ENCODE data around the gene AMBN.
"Not testable (repeated sequence)": the region's sequence is repeated elsewhere in the genome, so short reads cannot be mapped to it uniquely, and the experiment has no call there.

Gene AMBN

GRCh38 chr4:70629469-70630090, 37.5 kb downstream of the AMBN start:
- no peaks in the 10 kb centered on the region for H3K36me3 Mint-ChIP-seq
- no peak overlapping the region for H3K4me3 Mint-ChIP-seq
- ATAC-seq: peak; percentile 86
- no peaks in the 10 kb centered on the region for H3K4me1 Mint-ChIP-seq
- DNase-seq (ENCODE audit: low spot score in 2 of 2): no peak
- no peak overlapping the region for H3K27ac Mint-ChIP-seq
- H3K9me3 Mint-ChIP-seq: no peaks in the 10 kb centered on the region

GRCh38 chr4:70630162-70630561, 38.1 kb downstream of the AMBN start:
- H3K4me3 Mint-ChIP-seq: no peak overlapping the region
- H3K4me1 Mint-ChIP-seq: no peaks in the 10 kb centered on the region
- H3K27ac Mint-ChIP-seq: no peak overlapping the region
- ATAC-seq (no peak), DNase-seq (ENCODE audit: low spot score in 2 of 2) (no peak)
- no peaks in the 10 kb centered on the region for H3K36me3 Mint-ChIP-seq
- H3K9me3 Mint-ChIP-seq: no peaks in the 10 kb centered on the region

GRCh38 chr4:70632028-70632427, 40.0 kb downstream of the AMBN start:
- H3K27ac Mint-ChIP-seq: no peak overlapping the region
- no peaks in the 10 kb centered on the region for H3K9me3 Mint-ChIP-seq
- no peak for ATAC-seq
- no peak for DNase-seq (ENCODE audit: low spot score in 2 of 2)
- no peaks in the 10 kb centered on the region for H3K4me1 Mint-ChIP-seq
- H3K4me3 Mint-ChIP-seq: no peak overlapping the region
- H3K36me3 Mint-ChIP-seq: no peaks in the 10 kb centered on the region

- no peaks in the 10 kb centered on the region for H3K4me1 Mint-ChIP-seq
- H3K27ac Mint-ChIP-seq: no peak overlapping the region
- ATAC-seq (no peak), DNase-seq (ENCODE audit: low spot score in 2 of 2) (no peak)
- no peak overlapping the region for H3K4me3 Mint-ChIP-seq
- H3K9me3 Mint-ChIP-seq: no peaks in the 10 kb centered on the region
- no peaks in the 10 kb centered on the region for H3K36me3 Mint-ChIP-seq
Observed at GRCh38 chr4:70634482-70634881, 42.4 kb downstream of the AMBN start.

GRCh38 chr4:70637239-70637913, 45.3 kb downstream of the AMBN start:
- no peak overlapping the region for H3K27ac Mint-ChIP-seq
- peaks cover 6% of the 10 kb centered on the region for H3K4me1 Mint-ChIP-seq
- ATAC-seq: no peak
- no peak overlapping the region for H3K4me3 Mint-ChIP-seq
- H3K36me3 Mint-ChIP-seq: peaks cover 7% of the 10 kb centered on the region
- DNase-seq (ENCODE audit: low spot score in 2 of 2): no peak
- no peaks in the 10 kb centered on the region for H3K9me3 Mint-ChIP-seq

- Mint-ChIP-seq H3K36me3 (peaks cover 7% of the 10 kb centered on the region), H3K4me1 (peaks cover 6% of the 10 kb centered on the region), H3K27ac (no peak overlapping the region), H3K9me3 (no peaks in the 10 kb centered on the region), H3K4me3 (no peak overlapping the region)
- ATAC-seq (peak; percentile 48), DNase-seq (ENCODE audit: low spot score in 2 of 2) (no peak)
Observed at GRCh38 chr4:70640192-70640591, 48.1 kb downstream of the AMBN start.

GRCh38 chr4:70650741-70651140, 58.7 kb downstream of the AMBN start:
- not testable (repeated sequence) for ATAC-seq; H3K4me3 Mint-ChIP-seq; H3K9me3 Mint-ChIP-seq; H3K36me3 Mint-ChIP-seq; H3K27ac Mint-ChIP-seq; H3K4me1 Mint-ChIP-seq; DNase-seq (ENCODE audit: low spot score in 2 of 2)

- DNase-seq (ENCODE audit: low spot score in 2 of 2): no peak
- Mint-ChIP-seq H3K9me3 (no peaks in the 10 kb centered on the region), H3K4me1 (no peaks in the 10 kb centered on the region), H3K4me3 (no peak overlapping the region), H3K36me3 (no peaks in the 10 kb centered on the region), H3K27ac (no peak overlapping the region)
- ATAC-seq: peak; percentile 42
Observed at GRCh38 chr4:70651864-70652506, 59.9 kb downstream of the AMBN start.

- Mint-ChIP-seq H3K4me3 (no peak overlapping the region), H3K36me3 (no peaks in the 10 kb centered on the region), H3K4me1 (no peaks in the 10 kb centered on the region), H3K9me3 (no peaks in the 10 kb centered on the region), H3K27ac (no peak overlapping the region)
- DNase-seq (ENCODE audit: low spot score in 2 of 2) (no peak), ATAC-seq (no peak)
Observed at GRCh38 chr4:70654605-70655011, 62.6 kb downstream of the AMBN start.

All from stimulated activated effector memory CD8-positive, alpha-beta T cell treated with anti-CD3 and anti-CD28 coated beads, Interleukin-12 subunit alpha, Interleukin-12 subunit beta, amount 100 ng/mL, for 72 hours (primary cell).